SK-N-DZ (cell line): ENCODE data around the gene ID1.
"Not testable (repeated sequence)": the region's sequence is repeated elsewhere in the genome, so short reads cannot be mapped to it uniquely, and the experiment has no call there.

Experiments used
- DNase-seq: peaks from one replicate; pipeline ENCODE4 v3.0.0-alpha.2; 2015; ENCODE audit warnings: low spot score

Gene ID1

DNA sequence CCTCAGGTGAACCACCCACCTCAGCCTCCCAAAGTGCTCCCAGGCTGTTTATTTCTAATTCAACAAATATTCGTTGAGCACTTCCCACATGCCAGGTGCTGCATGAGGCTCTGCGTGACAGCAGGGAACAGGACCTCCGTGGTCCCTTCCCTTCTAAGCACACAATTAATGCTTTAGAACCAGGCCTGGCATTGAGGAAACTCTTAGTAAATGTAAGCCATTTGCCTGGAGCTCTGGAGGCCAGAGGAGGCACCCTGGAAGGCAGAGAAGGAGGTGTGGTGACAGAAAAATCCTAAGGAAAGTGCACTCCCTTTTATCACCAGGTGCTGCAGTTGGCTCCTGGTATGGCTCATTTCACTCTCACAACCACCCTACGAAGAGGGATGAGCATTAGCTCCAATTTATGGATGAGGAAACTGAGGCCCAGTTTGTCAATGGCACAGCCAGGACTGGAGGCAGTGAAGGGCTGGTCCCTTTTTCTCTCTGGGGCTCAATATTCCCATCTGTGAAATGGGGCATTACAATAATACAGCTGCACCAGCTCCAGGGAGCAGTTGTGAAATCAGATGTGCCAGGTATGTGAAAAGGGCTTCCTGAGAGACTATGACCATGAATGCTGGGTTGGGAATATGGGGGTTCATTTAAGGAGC, 8.1 kb upstream of the ID1 start:
- DNase-seq = no peak

DNA sequence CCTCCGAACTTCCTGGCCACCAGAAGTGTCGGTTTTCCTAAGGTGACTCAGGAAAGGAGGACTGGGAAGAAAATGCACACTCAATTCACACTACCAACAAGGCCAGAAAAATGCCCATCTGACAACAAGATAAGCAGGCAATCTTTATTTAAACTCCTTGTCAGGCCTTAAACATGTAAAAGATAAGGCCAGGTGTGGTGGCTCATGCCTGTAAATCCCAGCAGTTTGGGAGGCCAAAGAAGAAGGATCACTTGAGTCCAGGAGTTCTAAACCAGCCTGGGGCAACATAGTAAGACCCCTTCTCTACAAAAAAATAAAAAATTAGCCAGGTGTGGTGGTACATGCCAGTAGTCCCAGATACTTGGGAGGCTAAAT, 7.6 kb upstream of the ID1 start:
- no peak for DNase-seq

DNA sequence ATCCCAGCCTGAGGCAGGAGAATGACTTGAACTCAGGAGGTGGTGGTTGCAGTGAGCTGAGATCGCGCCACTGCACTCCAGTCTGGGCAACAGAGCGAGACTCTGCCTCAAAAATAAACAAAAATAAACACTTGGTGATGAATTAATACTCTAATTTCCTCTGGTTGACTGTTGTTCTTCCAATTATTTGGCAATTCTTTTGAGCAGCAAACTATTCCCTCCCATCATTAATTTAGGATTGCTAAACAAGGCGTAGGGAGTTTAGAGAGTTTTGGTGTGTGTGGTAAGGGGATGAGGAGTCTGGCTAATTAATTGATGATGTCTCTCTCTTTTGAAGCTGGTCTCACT, 2.7 kb upstream of the ID1 start:
- no peak for DNase-seq

DNA sequence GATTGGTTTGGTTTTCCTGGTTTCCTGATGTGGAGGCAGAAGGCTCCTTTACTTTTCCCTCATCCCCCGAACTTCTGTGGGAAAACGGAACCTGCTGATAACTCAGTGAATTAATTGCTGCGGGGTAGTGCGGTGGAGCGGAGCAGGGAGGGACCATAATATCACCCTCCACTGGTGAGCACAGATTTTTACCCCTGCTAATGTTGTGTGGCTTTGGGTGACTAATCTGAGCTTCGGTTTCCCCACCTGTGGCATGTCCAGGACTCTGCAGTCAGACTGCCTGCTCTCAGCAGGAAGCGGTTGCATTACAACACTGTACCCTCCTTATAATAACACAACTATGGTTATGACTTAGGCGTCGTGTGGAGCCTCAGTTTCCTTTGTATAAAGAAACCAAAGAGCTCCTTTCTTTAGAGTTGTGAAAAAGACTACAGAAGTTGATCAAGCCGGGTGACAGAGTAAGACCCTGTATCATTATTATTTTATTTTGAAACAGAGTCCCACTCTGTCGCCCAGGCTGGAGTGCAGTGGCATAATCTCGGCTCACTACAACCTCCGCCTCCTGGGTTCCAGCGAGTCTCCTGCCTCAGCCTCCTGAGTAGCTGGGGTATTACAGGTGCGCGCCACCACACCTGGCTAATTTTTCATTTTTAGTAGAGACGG, 2.2 kb upstream of the ID1 start:
- no peak for DNase-seq

DNA sequence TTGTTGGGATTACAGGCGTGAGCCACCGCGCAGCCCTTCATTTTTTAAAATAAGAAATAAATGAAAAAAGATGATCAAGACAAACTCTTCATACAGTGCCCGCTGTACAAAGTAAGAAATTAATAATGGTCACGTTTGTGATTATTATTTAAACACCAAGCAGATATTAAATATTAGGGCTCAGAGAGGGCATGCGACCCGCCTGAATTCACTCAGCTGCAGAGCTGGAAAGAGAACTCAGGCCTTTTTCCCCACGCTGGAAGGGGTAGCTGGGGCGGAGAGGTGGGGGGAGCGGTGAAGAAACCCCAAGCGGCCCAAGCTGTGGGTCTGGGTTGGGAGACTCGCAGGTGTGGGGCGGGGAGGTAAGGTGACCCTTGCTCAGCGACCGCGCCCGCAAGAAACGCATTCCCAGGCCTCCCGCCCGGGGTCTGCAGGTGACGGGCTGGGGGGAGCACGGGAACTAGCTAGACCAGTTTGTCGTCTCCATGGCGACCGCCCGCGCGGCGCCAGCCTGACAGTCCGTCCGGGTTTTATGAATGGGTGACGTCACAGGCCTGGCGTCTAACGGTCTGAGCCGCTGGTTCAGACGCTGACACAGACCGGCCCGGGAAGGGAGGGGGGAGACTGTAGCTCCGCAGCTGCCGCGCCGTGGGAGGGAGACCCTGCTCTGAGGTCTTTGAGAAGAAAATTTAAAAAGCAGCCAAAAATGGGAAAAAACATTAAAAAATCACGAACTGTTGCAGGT, 1.1 kb upstream of the ID1 start:
- peak; percentile 99 for DNase-seq

DNA sequence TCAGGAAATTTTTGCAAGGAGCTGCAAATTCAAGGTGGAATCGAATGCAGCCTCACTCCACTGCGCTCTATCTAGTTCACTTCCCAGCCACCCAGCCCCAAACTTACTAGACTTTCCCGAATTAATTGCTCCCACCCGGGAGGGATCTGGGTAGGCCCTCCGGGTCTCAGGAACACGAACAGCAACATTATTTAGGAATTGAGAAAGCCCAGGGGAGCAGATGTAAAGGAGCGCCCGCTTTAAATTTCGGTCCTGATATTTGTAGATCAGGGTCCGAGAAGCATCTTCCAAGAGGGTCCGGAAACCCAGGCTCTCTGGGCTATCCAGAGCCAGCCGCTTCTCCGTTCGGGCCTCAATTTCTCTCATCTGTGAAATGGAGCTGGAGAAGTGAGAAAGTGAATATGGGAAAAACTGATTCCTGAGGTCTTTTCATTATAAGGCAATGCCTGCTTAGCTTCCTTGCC, 490 bp upstream of the ID1 start:
- DNase-seq = no peak

DNA sequence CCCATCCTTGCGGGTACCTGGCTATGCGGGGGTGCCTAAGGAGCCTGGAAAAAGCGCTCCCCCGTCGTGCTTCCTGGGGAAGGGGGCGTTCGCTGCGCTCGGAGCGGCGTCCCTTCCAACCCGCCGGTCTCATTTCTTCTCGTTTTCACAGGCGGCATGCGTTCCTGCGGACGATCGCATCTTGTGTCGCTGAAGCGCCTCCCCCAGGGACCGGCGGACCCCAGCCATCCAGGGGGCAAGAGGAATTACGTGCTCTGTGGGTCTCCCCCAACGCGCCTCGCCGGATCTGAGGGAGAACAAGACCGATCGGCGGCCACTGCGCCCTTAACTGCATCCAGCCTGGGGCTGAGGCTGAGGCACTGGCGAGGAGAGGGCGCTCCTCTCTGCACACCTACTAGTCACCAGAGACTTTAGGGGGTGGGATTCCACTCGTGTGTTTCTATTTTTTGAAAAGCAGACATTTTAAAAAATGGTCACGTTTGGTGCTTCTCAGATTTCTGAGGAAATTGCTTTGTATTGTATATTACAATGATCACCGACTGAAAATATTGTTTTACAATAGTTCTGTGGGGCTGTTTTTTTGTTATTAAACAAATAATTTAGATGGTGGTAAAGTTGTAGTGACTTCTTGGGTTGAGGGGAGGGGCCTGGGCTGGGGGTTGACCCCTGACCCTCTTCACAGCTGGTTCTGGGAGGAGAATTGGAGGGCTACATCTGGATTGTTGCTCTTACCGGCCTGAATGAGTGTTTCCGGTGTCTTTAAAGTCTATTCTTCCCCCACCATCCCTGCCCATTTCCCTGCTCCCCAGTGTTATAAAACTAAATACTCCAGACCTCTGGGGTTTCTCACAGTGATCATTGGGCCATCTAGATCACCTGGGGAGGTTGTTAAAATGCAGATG, 1.1 kb downstream of the ID1 start:
- DNase-seq = peak; percentile 50

DNA sequence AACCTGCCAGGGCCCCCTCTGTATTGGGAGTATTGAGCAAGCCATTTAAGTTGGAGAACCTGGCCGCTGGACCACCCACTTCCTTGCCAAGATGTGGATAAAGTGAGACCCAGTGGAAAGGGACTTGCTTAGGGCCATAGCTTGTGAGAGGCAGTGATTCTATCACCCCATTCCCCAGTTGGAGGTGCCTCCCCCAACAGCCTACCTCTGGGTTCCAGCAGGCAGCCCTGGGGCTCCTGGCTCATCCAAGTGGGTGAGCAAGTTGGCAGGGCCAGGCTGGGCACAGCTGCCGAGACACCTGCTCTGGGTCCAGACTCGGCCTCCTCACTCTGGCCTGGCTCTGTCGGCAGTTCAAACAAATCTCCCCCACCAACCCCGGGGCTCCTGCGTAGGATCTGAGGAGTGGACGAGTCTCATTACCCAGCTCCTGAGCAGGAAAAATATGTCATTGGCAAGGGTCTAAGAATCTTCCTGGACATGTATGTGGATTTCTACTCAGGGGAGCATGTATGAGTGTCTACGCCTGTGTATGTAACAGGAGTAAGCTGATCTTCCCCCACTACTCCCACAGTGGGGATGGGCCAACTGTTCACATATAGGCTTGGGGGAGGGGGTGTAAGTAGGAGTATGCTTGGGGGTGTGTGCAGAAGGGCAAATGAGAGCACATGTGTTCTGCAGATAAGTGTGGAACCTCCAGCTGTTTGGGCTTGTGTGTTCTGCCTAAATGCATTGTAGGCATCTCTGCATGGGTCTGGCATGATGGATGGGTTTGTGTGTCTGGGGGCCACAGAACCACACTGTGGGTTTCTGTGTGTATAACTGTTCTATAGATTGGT, 1.9 kb downstream of the ID1 start:
- DNase-seq = peak; percentile 55

DNA sequence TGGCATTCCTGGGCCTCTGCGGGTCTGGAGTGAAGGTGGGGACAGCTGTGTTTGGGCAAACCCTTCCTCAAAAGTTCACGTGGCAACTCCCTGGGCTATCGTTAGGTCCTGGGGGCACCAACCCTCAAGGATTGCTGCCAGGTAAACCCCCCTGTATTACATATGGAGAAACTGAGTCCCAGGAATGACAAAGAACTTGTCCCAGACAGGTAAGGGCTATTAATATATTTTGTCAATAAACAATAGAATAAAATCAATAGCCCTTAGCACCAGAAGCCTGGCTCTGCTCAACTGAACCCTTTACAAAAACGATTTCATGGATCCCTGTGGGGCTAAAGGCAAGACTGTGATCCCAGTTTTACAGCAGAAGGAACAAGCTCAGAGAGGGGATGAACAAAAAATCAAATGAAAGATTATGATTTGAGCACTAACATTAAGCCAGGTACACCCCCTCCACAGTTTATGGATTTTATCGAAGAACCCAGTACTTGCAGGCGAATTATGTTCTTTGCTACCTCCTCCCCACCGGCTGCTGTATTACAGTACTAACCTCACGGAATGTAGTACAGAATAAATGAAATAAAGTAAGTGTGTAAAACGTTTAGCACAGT, 2.7 kb downstream of the ID1 start:
- DNase-seq = no peak

DNA sequence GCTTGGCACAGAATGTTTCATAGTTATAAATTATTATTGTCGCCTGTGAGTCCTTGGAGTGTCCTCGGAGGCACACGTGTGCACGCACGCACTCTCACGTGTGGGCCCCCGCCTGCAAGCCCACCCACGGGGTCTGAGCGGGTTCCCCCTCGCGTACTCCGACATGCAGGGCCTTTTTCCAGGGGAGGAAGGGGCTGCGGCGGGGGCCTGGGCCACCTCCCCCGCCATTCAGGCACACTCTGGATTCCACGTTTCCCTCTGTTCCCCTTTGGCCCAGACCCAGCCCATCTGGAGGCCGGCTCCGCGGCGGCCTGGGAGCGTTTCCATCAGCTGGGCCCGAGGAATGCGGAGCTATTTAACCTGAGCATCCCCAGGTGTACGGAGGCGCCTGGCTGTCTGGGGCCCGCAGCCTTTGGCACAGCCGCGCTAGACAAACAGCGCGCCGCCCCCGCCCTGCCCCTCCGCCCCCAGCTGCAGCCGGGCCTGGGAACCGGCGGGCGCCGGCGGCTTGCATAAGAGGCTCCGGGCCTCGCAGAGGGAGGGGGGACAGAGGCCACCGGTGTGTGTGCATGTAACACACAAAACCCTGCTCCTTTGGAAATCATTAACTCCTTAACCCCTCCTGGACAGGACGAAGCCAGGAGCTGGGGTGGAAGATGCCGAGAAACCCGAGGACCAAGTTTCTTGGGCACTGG, 3.3 kb downstream of the ID1 start:
- peak; percentile 72 for DNase-seq

DNA sequence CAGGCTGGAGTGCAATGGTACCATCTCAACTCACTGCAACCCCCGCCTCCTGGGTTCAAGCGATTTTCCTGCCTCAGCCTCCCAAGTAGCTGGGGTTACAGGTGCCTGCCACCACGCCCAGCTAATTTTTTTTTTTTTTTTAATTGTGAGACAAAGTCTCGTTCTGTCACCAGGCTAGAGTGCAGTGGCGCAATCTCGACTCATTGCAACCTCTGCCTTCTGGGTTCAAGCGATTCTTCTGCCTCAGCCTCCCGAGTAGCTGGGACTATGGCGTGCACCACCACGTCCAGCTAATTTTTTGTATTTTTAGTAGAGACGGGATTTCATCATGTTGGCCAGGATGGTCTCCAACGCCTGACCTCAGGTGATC, 7.2 kb downstream of the ID1 start:
- not testable (repeated sequence) for DNase-seq

DNA sequence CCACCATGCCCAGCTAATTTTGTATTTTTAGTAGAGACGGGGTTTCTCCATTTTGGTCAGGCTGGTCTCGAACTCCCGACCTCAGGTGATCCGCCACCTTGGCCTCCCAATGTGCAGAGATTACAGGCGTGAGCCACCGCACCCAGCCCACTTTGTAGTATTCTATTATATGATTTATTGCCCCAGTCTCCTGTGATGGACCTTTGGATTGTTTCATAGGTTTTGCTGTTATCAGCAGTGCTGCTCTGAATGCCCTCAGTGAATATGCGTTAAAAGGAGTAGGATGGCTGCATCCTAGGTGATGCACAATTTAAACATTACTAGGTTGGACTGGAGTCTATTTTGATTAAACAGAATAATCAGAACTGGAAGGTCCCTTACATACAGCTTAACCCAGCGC, 10.3 kb downstream of the ID1 start:
- DNase-seq = no peak

DNA sequence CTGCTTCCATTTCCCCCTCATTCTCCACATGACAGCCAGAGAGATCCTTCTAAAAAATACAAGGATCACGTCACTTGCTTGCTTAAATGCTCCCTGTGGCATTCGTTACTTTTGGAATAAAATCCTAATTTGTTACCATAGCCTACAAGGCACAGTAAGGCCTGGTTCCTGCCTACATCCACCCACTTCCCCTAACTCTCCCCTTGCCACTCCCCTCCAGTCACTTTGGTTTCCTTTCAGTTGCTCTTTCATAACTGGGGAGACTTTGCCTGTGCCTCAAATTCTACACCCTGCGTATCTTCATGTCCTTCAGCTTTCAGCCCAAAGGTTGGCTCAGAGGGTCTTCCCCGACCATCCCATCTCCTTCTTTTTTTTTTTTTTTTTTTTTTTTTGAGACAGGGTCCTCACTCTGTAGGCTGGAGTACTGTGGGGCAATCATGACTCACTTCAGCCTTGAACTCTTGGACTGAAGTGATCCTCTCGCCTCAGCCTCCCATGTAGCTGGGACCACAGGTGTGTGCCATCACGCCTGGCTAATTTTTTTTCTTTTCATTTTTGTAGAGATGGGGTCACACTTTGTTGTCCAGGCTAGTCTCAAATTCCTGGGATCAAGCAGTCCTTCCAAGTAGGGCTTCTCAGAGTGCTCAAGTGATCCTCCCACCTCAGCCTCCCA, 12.5 kb downstream of the ID1 start:
- no peak for DNase-seq

DNA sequence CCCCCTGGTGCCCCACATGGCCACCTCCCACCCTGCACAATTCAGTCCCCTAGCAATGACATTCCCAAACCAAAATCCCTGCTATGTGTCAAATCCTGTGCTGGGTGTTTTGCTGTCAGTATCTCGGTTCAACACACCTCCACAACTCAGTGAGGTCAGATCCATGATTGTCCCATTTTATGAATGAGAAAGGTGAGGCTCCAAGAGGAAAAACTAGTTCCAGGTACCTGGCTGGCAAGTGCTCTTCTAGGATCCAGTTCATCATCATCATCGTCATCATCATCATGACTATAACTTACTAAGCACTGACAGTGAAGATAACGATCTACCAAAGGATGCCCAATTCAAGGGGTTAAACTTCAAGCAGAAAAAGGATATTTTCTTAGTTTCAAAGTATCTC, 15.2 kb downstream of the ID1 start:
- DNase-seq = no peak

DNA sequence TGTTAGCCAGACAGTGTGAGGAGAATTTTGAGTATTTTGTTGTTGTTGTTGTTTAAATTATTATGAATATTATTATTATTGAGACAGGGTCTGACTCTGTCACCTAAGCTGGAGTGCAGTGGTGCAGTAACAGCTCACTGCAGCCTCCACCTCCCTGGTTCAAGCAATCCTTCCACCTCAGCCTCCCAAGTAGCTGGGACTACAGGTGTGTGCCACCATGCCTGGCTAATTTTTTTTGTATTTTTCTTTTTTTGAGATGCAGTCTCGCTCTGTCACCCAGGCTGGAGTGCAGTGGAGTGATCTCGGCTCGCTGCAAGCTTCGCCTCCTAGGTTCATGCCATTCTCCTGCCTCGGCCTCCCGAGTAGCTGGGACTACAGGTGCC, 18.0 kb downstream of the ID1 start:
- not testable (repeated sequence) for DNase-seq

DNA sequence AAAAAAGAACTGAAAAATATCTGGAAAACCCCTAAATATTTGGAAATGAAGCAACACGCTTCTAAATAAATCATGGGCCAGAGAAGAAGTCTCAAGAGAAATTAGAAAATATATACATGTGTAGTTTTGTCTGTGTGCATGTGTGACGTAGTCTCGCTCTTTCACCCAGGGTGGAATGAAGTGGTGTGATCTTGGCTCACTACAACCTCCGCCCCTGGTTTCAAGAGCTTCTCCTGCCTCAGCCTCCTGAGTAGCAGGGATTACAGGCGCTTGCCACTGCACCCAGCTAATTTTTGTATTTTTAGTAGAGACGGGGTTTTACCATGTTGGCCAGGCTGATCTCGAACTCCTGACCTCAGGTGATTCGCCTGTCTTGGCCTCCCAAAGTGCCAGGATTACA, 21.4 kb downstream of the ID1 start:
- DNase-seq = not testable (repeated sequence)

DNA sequence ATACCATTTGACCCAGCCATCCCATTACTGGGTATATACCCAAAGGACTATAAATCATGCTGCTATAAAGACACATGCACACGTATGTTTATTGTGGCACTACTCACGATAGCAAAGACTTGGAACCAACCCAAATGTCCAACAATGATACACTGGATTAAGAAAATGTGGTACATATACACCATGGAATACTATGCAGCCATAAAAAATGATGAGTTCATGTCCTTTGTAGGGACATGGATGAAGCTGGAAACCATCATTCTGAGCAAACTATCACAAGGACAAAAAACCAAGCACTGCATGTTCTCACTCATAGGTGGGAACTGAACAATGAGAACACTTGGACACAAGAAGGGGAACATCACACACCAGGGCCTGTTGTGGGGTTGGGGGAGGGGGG, 23.0 kb downstream of the ID1 start:
- not testable (repeated sequence) for DNase-seq

DNA sequence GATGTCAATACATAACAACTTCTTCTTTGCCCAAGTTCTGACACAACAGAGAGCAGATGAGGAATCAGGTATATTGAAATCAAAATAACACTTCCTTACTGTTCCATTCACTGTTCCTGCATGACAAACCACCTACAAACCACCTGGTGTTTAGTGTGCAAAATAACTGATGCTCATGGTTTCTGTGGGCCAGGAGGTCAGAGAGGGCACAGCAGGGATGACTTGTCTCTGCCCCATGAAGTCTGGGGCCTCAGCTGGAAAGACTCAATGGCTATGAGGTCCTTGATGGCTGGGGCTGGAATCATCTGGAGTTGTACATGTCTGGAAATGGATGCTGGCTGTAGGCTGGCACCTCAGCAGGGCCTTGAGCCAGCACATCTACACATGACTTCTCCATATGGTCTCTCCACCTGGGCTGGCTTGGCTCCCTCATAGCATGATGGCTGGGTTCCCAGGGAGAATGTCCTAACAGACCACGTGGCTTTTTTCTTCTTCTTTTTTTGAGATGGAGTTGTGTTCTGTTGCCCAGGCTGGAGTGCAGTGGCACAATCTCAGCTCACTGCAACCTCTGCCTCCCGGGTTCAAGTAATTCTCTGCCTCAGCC, 25.2 kb downstream of the ID1 start:
- no peak for DNase-seq
